ENCODE results near the gene GRHPR.
A peak's percentile ranks its signal among the peaks of the same experiment; 100 is the strongest.

Gene GRHPR

DNA sequence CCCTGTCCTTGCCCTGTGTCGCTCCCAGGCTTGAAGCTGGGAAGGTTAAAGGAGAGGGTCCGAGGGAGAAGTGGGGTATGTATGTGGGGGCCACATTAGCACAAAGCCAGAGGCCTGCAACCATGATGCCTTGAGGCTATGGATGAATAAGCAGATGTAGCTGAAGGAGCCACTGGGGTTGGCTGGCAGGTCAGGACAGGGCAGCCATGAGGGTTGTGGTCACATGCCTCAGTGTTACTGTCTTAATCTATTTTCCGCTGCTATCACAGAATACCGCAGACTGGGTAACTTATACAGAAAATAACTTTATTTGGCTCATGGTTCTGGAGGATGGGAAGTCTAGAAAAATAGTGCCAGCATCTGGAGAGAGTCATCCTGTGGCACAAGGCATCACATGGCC is 9.2 kb upstream of the GRHPR start:
- peak overlapping the region; percentile 51 for H3K27ac ChIP-seq (ENCODE audit: poor library complexity, severe bottlenecking)

DNA sequence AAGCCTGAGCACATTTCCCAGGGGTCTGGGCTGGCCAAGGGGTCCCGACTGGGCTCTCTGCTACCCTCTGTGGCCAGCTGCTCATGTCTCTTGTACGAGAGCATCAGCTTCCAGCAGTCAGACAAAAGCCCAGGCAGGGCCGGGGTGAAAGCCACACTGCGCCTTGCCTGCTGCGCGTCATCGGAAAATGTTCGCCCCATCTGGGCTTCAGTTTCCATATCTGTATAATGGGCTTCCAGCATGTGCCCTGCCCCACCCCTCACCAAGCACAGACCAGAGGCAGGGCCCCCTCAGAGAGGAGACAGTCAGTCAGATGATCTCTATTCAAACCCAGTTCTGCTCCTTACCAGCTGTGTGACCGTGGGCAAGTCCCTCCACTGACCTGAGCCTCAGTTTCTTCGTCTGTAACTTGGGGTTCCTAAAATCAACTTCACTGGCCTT is 8.0 kb upstream of the GRHPR start:
- Histone ChIP-seq H3K9me3 (ENCODE audit: severe bottlenecking) (no peaks in the 10 kb centered on the region), H3K27me3 (ENCODE audit: insufficient read depth, poor library complexity, severe bottlenecking) (no peaks in the 10 kb centered on the region), H3K27ac (ENCODE audit: poor library complexity, severe bottlenecking) (peak overlapping the region; percentile 17), H3K4me3 (ENCODE audit: severe bottlenecking) (no peak overlapping the region), H3K36me3 (ENCODE audit: low read depth) (no peaks in the 10 kb centered on the region), H3K4me1 (ENCODE audit: insufficient read depth, poor library complexity, severe bottlenecking) (peaks cover 19% of the 10 kb centered on the region)
- ATAC-seq (ENCODE audit: low read depth) (no peak), DNase-seq (ENCODE audit: low spot score) (no peak)
- TF ChIP-seq, protein P1, sequence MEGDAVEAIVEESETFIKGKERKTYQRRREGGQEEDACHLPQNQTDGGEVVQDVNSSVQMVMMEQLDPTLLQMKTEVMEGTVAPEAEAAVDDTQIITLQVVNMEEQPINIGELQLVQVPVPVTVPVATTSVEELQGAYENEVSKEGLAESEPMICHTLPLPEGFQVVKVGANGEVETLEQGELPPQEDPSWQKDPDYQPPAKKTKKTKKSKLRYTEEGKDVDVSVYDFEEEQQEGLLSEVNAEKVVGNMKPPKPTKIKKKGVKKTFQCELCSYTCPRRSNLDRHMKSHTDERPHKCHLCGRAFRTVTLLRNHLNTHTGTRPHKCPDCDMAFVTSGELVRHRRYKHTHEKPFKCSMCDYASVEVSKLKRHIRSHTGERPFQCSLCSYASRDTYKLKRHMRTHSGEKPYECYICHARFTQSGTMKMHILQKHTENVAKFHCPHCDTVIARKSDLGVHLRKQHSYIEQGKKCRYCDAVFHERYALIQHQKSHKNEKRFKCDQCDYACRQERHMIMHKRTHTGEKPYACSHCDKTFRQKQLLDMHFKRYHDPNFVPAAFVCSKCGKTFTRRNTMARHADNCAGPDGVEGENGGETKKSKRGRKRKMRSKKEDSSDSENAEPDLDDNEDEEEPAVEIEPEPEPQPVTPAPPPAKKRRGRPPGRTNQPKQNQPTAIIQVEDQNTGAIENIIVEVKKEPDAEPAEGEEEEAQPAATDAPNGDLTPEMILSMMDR (IDR thresholded peaks at IDR 0.05; ENCODE audit: poor library complexity, severe bottlenecking) = no peak

More for the DNA sequence above, 9.2 kb upstream of the GRHPR start:
- TF ChIP-seq, protein P1 (IDR thresholded peaks at IDR 0.05; ENCODE audit: poor library complexity, severe bottlenecking) = no peak
- DNase-seq (ENCODE audit: low spot score) (no peak), ATAC-seq (ENCODE audit: low read depth) (0 out of 3 replicates have a peak, but pooled peaks have one; percentile 8)
- Histone ChIP-seq H3K36me3 (ENCODE audit: low read depth) (no peaks in the 10 kb centered on the region), H3K27me3 (ENCODE audit: insufficient read depth, poor library complexity, severe bottlenecking) (no peaks in the 10 kb centered on the region), H3K9me3 (ENCODE audit: severe bottlenecking) (no peaks in the 10 kb centered on the region), H3K4me3 (ENCODE audit: severe bottlenecking) (no peak overlapping the region), H3K4me1 (ENCODE audit: insufficient read depth, poor library complexity, severe bottlenecking) (peaks cover 19% of the 10 kb centered on the region)

DNA sequence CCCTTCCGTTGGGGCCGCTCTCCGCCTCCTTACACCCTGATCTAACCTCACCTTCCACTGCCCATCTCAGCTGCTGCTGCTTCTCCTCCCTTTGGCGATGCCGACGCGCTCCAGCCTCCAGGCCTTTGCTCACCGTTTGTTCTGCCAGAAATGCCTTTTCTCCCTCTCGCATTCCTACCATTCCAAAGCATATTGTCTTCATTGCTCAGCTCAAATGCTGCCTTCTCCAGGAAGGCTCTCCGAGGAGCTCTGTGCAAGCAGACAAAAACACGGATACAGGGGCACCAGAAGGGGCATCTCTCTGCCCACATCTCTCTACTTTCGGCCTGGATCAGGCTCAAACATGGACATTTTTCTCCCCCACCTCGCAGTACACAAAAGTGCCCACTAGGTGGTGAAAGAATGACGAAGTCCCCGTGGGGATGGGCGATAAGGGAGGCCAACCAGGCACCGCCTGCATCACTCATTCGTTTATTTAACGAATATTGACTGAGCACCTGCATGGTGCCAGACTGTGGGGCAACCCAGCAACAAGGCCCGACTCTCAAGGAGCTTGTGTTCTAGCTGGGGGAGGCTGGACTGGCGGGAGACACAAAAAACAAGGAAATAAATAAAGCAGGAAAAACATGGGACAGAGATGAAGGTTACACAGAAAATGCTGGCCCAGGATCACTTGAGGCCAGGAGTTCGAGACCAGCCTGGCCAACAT is 7.3 kb upstream of the GRHPR start:
- Histone ChIP-seq H3K4me1 (ENCODE audit: insufficient read depth, poor library complexity, severe bottlenecking) (peaks cover 19% of the 10 kb centered on the region), H3K9me3 (ENCODE audit: severe bottlenecking) (no peaks in the 10 kb centered on the region), H3K36me3 (ENCODE audit: low read depth) (no peaks in the 10 kb centered on the region), H3K27ac (ENCODE audit: poor library complexity, severe bottlenecking) (peak overlapping the region; percentile 17), H3K4me3 (ENCODE audit: severe bottlenecking) (no peak overlapping the region), H3K27me3 (ENCODE audit: insufficient read depth, poor library complexity, severe bottlenecking) (no peaks in the 10 kb centered on the region)
- TF ChIP-seq, protein P1 (IDR thresholded peaks at IDR 0.05; ENCODE audit: poor library complexity, severe bottlenecking) = peak; percentile 84
- ATAC-seq (ENCODE audit: low read depth) (peak; percentile 59), DNase-seq (ENCODE audit: low spot score) (no peak)

DNA sequence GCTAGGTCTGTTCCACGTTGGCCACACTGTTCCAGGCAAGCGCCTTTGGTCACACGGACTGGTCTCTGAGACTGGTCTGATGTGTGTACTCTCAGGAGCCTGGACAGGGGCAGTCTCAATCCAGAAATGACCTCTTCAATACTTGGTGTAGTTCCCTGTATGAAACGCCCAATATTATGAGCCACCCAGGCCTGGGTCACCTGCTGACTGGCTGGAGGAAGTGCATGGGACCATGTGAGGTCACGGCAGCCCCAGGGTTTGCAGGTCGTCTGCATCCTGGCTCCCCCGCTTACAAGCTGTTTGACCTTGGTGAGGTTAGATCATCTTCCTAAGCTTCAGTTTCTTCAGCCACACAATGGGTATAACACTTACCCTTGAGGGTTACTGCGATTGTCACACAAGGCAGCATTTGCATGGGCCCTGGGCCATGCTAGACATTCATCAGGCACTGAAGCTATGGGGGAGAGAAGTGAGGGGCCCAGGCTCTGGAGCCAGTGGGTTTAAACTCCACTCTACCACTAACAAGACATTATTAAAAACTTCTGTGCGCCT is 5.2 kb upstream of the GRHPR start:
- ATAC-seq (ENCODE audit: low read depth) (no peak), DNase-seq (ENCODE audit: low spot score) (no peak)
- no peaks in the 10 kb centered on the region for H3K9me3 ChIP-seq (ENCODE audit: severe bottlenecking)
- H3K27me3 ChIP-seq (ENCODE audit: insufficient read depth, poor library complexity, severe bottlenecking) = no peaks in the 10 kb centered on the region
- no peak overlapping the region for H3K4me3 ChIP-seq (ENCODE audit: severe bottlenecking)
- H3K36me3 ChIP-seq (ENCODE audit: low read depth) = no peaks in the 10 kb centered on the region
- TF ChIP-seq, protein P1 (IDR thresholded peaks at IDR 0.05; ENCODE audit: poor library complexity, severe bottlenecking) = no peak
- H3K4me1 ChIP-seq (ENCODE audit: insufficient read depth, poor library complexity, severe bottlenecking) = peaks cover 17% of the 10 kb centered on the region
- H3K27ac ChIP-seq (ENCODE audit: poor library complexity, severe bottlenecking) = no peak overlapping the region

All from RWPE2 (cell line).